ENCODE data around the gene ZNF274. TPM values are rescaled to one million over a fixed set of nuclear protein-coding genes. Genes with fewer than 3 reads are reported as not detected.
"Not testable (repeated sequence)": the region's sequence is repeated elsewhere in the genome, so short reads cannot be mapped to it uniquely, and the experiment has no call there.

ZNF274 gene
- total RNA-seq, 2 experiments from 2014 or later = 36.2 to 36.4 TPM

GRCh38 chr19:58243351-58243750 is 60.5 kb downstream of the ZNF274 start:
- TF ChIP-seq EZH2phosphoT487 (IDR thresholded peaks at IDR 0.05; ENCODE audit: borderline replicate concordance, low read depth, low read length) (no peak), CTCF (conservative IDR thresholded peaks at IDR 0.05; ENCODE audit: low read length) (no peak)
- Histone ChIP-seq H3K9me3 (ENCODE audit: low read length) (0 out of 2 replicates have a peak, but pooled peaks cover 14% of the 10 kb centered on the region), H4K20me1 (ENCODE audit: insufficient read depth, low read length) (no peaks in the 10 kb centered on the region), H3K9me2 (ENCODE audit: insufficient read depth, low read length) (no peaks in the 10 kb centered on the region), H3K36me3 (ENCODE audit: insufficient read depth, low read length) (peaks cover 85% of the 10 kb centered on the region), H3K4me1 (ENCODE audit: insufficient read depth, low read length, poor library complexity, severe bottlenecking) (no peaks in the 10 kb centered on the region), H3K27ac (ENCODE audit: low read depth, low read length, poor library complexity, severe bottlenecking) (no peak overlapping the region), H3K4me2 (ENCODE audit: low read length) (no peak overlapping the region), H3K4me3 (ENCODE audit: low read depth, low read length, poor library complexity, severe bottlenecking) (no peak overlapping the region), H3K79me2 (ENCODE audit: insufficient read depth, low read depth, low read length) (no peaks in the 10 kb centered on the region), H2AFZ (ENCODE audit: low read length) (no peak overlapping the region)
- CTCF ChIA-PET (ENCODE audit: unreplicated experiment) = no interaction called here
- BruUV-seq (replicated peaks) = no TSS peak
- intact Hi-C loops (cut with micrococcal nuclease; ENCODE audit: unreplicated experiment) = no loop called here
- no peak for DNase-seq (ENCODE audit: low spot score)
- POLR2A ChIA-PET = no interaction called here

- intact Hi-C loops (cut with micrococcal nuclease; ENCODE audit: unreplicated experiment) = no loop called here
- peaks cover 95% of the 10 kb centered on the region for H3K36me3 ChIP-seq (ENCODE audit: insufficient read depth, low read length)
- DNase-seq (ENCODE audit: low spot score) = no peak
- H3K79me2 ChIP-seq (ENCODE audit: insufficient read depth, low read depth, low read length) = no peaks in the 10 kb centered on the region
- no TSS peak for BruUV-seq (replicated peaks)
- no peak overlapping the region for H3K4me3 ChIP-seq (ENCODE audit: low read depth, low read length, poor library complexity, severe bottlenecking)
- POLR2A ChIA-PET = no interaction called here
- peaks cover 50% of the 10 kb centered on the region for H3K9me3 ChIP-seq (ENCODE audit: low read length)
- H3K4me1 ChIP-seq (ENCODE audit: insufficient read depth, low read length, poor library complexity, severe bottlenecking) = no peaks in the 10 kb centered on the region
- no peak overlapping the region for H2AFZ ChIP-seq (ENCODE audit: low read length)
- H3K4me2 ChIP-seq (ENCODE audit: low read length) = no peak overlapping the region
- H3K9me2 ChIP-seq (ENCODE audit: insufficient read depth, low read length) = no peaks in the 10 kb centered on the region
- TF ChIP-seq EZH2phosphoT487 (IDR thresholded peaks at IDR 0.05; ENCODE audit: borderline replicate concordance, low read depth, low read length) = no peak
- no peak for TF ChIP-seq CTCF (conservative IDR thresholded peaks at IDR 0.05; ENCODE audit: low read length)
- H4K20me1 ChIP-seq (ENCODE audit: insufficient read depth, low read length) = no peaks in the 10 kb centered on the region
- H3K27ac ChIP-seq (ENCODE audit: low read depth, low read length, poor library complexity, severe bottlenecking) = no peak overlapping the region
- CTCF ChIA-PET (ENCODE audit: unreplicated experiment) = no interaction called here
These were observed 66.0 kb downstream of the ZNF274 start for GRCh38 chr19:58248886-58249285.

GRCh38 chr19:58252102-58252685 is 69.3 kb downstream of the ZNF274 start:
- no TSS peak for BruUV-seq (replicated peaks)
- intact Hi-C loops (cut with micrococcal nuclease; ENCODE audit: unreplicated experiment) = no loop called here
- no peaks in the 10 kb centered on the region for H3K9me2 ChIP-seq (ENCODE audit: insufficient read depth, low read length)
- H3K27ac ChIP-seq (ENCODE audit: low read depth, low read length, poor library complexity, severe bottlenecking) = no peak overlapping the region
- no peaks in the 10 kb centered on the region for H4K20me1 ChIP-seq (ENCODE audit: insufficient read depth, low read length)
- ChIA-PET POLR2A (no interaction called here), CTCF (ENCODE audit: unreplicated experiment) (no interaction called here)
- H3K36me3 ChIP-seq (ENCODE audit: insufficient read depth, low read length) = peaks cover 90% of the 10 kb centered on the region
- no peak overlapping the region for H3K4me3 ChIP-seq (ENCODE audit: low read depth, low read length, poor library complexity, severe bottlenecking)
- H3K79me2 ChIP-seq (ENCODE audit: insufficient read depth, low read depth, low read length) = no peaks in the 10 kb centered on the region
- TF ChIP-seq CTCF (conservative IDR thresholded peaks at IDR 0.05; ENCODE audit: low read length) (no peak), EZH2phosphoT487 (IDR thresholded peaks at IDR 0.05; ENCODE audit: borderline replicate concordance, low read depth, low read length) (no peak)
- no peak overlapping the region for H2AFZ ChIP-seq (ENCODE audit: low read length)
- H3K4me2 ChIP-seq (ENCODE audit: low read length) = no peak overlapping the region
- H3K9me3 ChIP-seq (ENCODE audit: low read length) = peaks cover 48% of the 10 kb centered on the region
- no peaks in the 10 kb centered on the region for H3K4me1 ChIP-seq (ENCODE audit: insufficient read depth, low read length, poor library complexity, severe bottlenecking)
- peak; percentile 37 for DNase-seq (ENCODE audit: low spot score)

GRCh38 chr19:58258259-58258658 is 75.4 kb downstream of the ZNF274 start:
- CTCF ChIA-PET (ENCODE audit: unreplicated experiment) = interaction anchor here (0.6 to 0.7 kb wide), 2 partner anchors 106 to 297 kb away, joined by 3 to 4 read pairs; no protein-coding TSS in a partner anchor
- intact Hi-C loops (cut with micrococcal nuclease; ENCODE audit: unreplicated experiment) = not testable (repeated sequence)

More at GRCh38 chr19:58258259-58258658, 75.4 kb downstream of the ZNF274 start:
- Histone ChIP-seq H3K36me3 (ENCODE audit: insufficient read depth, low read length) (peaks cover 90% of the 10 kb centered on the region), H3K9me3 (ENCODE audit: low read length) (peaks cover 51% of the 10 kb centered on the region)
- DNase-seq (ENCODE audit: low spot score); H3K27ac ChIP-seq (ENCODE audit: low read depth, low read length, poor library complexity, severe bottlenecking); H4K20me1 ChIP-seq (ENCODE audit: insufficient read depth, low read length); H3K4me1 ChIP-seq (ENCODE audit: insufficient read depth, low read length, poor library complexity, severe bottlenecking); H3K79me2 ChIP-seq (ENCODE audit: insufficient read depth, low read depth, low read length); POLR2A ChIA-PET; H3K4me3 ChIP-seq (ENCODE audit: low read depth, low read length, poor library complexity, severe bottlenecking); BruUV-seq (replicated peaks); H3K9me2 ChIP-seq (ENCODE audit: insufficient read depth, low read length); H2AFZ ChIP-seq (ENCODE audit: low read length); H3K4me2 ChIP-seq (ENCODE audit: low read length): not testable (repeated sequence)

Measured in OCI-LY7 (cell line).